HCT116 (cell line): ENCODE data around the gene SOCS1. TPM values are rescaled to one million over a fixed set of nuclear protein-coding genes. Genes with fewer than 3 reads are reported as not detected.

Experiments used
- ATAC-seq: fragments of 200-7000 bp; cut with Tn5 transposase; 2 replicates; pipeline ENCODE4 v1.9.1; 2020; ENCODE audit warnings: mild to moderate bottlenecking, moderate library complexity
- BruUV-seq: library from RNA; stranded (reverse); fragments of 400-500 nt; replicated peaks from 2 replicates; lab custom pipeline; 2021; lab: Mats Ljungman, UMichigan
- CTCF ChIA-PET: fragments of 300-600 bp; sonication (Branson Sonifier 250); formaldehyde crosslinking; loops from one replicate; lab custom pipeline; 2021; ENCODE audit warnings: antibody characterized with exemption; lab: Charles Lee
- POLR2A ChIA-PET: fragments of 300-600, 350-600 bp; sonication (Branson Sonifier 250); formaldehyde crosslinking; loops from one replicate; lab custom pipeline; 2021; ENCODE audit warnings: antibody characterized with exemption; lab: Charles Lee
- RAD21 ChIA-PET, 2 experiments: fragments of 300-600 bp; sonication (Branson Sonifier 250); formaldehyde crosslinking; loops; one replicate each; lab custom pipeline; 2023; ENCODE audit warnings: low total read pairs in 2 of 2; ENCODE audit not compliant: uncharacterized antibody in 2 of 2, unreplicated experiment in 2 of 2, low non-redundant PET in 1 of 2; lab: Charles Lee
- DNase-seq: peaks from one replicate; pipeline ENCODE4 v3.0.0-alpha.2; 2010; ENCODE audit warnings: low read depth, low spot score
- H2AFZ ChIP-seq: fragments of 200-600 bp; shearing (Covaris generic), sonication (generic); 2 replicates; pipeline ENCODE4 v1.6.1; 2017; ENCODE audit warnings: low read depth, mixed run types, mixed read lengths, antibody characterized with exemption, low read length; ENCODE audit not compliant: poor library complexity, severe bottlenecking
- H3K27ac ChIP-seq: 2 replicates; pipeline ENCODE4 v1.5.1; 2012; ENCODE audit warnings: low read depth, low read length
- H3K27me3 ChIP-seq: fragments of 200-600 bp; sonication (generic); 2 replicates; pipeline ENCODE4 v1.6.1; 2016; ENCODE audit warnings: mixed run types, low read length, mixed read lengths; ENCODE audit not compliant: insufficient read depth
- H3K36me3 ChIP-seq, 2 experiments: fragments of 200-500 bp in 1 of 2; fragments of 200-600 bp in 1 of 2; sonication (Bioruptor generic) in 1 of 2; sonication (generic) in 1 of 2; 2 replicates each; pipeline versions ENCODE4 v1.5.1 to v1.6.1; 2014 to 2016; ENCODE audit warnings: low read length in 2 of 2, inconsistent platforms in 1 of 2, mixed read lengths in 1 of 2, mixed run types in 1 of 2; ENCODE audit not compliant: insufficient read depth in 2 of 2, control insufficient read depth in 1 of 2
- H3K4me1 ChIP-seq, 2 experiments: fragments of 200-600 bp in 1 of 2; sonication (generic) in 1 of 2; 2 replicates each; pipeline versions ENCODE4 v1.5.1 to v1.6.1; 2012 to 2017; ENCODE audit warnings: low read length in 2 of 2, inconsistent platforms in 1 of 2, mild to moderate bottlenecking in 1 of 2, mixed read lengths in 1 of 2, mixed run types in 1 of 2, moderate library complexity in 1 of 2; ENCODE audit not compliant: insufficient read depth in 2 of 2, control insufficient read depth in 1 of 2
- H3K4me2 ChIP-seq: fragments of 200-600 bp; sonication (generic); 2 replicates; pipeline ENCODE4 v1.6.1; 2017; ENCODE audit warnings: mixed run types, low read length, mixed read lengths
- H3K4me3 ChIP-seq, 2 experiments: fragments of 200-600 bp in 1 of 2; sonication (generic) in 1 of 2; replicated peaks in 1 of 2; 2 replicates each; pipeline ENCODE4 v1.5.1; 2011 to 2016; ENCODE audit warnings: low read length in 2 of 2, control low read depth in 1 of 2, low read depth in 1 of 2, mild to moderate bottlenecking in 1 of 2, mixed read lengths in 1 of 2, mixed run types in 1 of 2
- H3K79me2 ChIP-seq: fragments of 200-600 bp; sonication (generic); 2 replicates; pipeline ENCODE4 v1.6.1; 2017; ENCODE audit warnings: mild to moderate bottlenecking, mixed run types, low read length, moderate library complexity, mixed read lengths; ENCODE audit not compliant: insufficient read depth
- H3K9ac ChIP-seq: fragments of 200-600 bp; sonication (generic); 2 replicates; pipeline ENCODE4 v1.6.1; 2016; ENCODE audit warnings: low read length, mixed read lengths
- H3K9me2 ChIP-seq: fragments of 200-600 bp; sonication (generic), shearing (Covaris generic); 2 replicates; pipeline ENCODE4 v1.6.1; 2017; ENCODE audit warnings: mixed run types, mild to moderate bottlenecking, moderate library complexity; ENCODE audit not compliant: insufficient read depth
- H3K9me3 ChIP-seq, 2 experiments: fragments of 200-500 bp in 1 of 2; fragments of 200-600 bp in 1 of 2; sonication (Bioruptor generic) in 1 of 2; sonication (generic) in 1 of 2; 2 replicates each; pipeline ENCODE4 v1.6.1; 2014 to 2017; ENCODE audit warnings: low read length in 2 of 2, mixed read lengths in 2 of 2, inconsistent platforms in 1 of 2, low read depth in 1 of 2, mild to moderate bottlenecking in 1 of 2, mixed run types in 1 of 2, moderate library complexity in 1 of 2; ENCODE audit not compliant: control insufficient read depth in 1 of 2, insufficient read depth in 1 of 2
- H4K20me1 ChIP-seq: fragments of 200-600 bp; sonication (generic), shearing (Covaris generic); 2 replicates; pipeline ENCODE4 v1.6.1; 2017; ENCODE audit warnings: mixed run types, mild to moderate bottlenecking, moderate library complexity; ENCODE audit not compliant: insufficient read depth
- EZH2 ChIP-seq: fragments of 200-600 bp; sonication (generic); IDR thresholded peaks from 2 replicates; pipeline ENCODE4 v1.6.1; 2017; ENCODE audit warnings: antibody characterized with exemption, mixed run types
- FOSL1 ChIP-seq: IDR thresholded peaks from 2 replicates; pipeline ENCODE4 v1.6.1; 2012; ENCODE audit warnings: low read depth
- REST ChIP-seq: IDR thresholded peaks from 2 replicates; pipeline ENCODE4 v1.6.1; 2012; ENCODE audit warnings: low read depth
- SP1 ChIP-seq: IDR thresholded peaks from 2 replicates; pipeline ENCODE4 v1.6.1; 2012; ENCODE audit warnings: low read depth
- ZBTB33 ChIP-seq: IDR thresholded peaks from 2 replicates; pipeline ENCODE4 v1.6.1; 2011; ENCODE audit warnings: mild to moderate bottlenecking, low read length, moderate library complexity; ENCODE audit not compliant: insufficient replicate concordance; ENCODE audit errors: extremely low read depth
- ZNF274 ChIP-seq: fragments of 200-500 bp; sonication (Bioruptor generic); IDR thresholded peaks from 2 replicates; pipeline ENCODE4 v1.6.1; 2014; ENCODE audit warnings: mild to moderate bottlenecking, low read depth, low read length, inconsistent platforms
- intact Hi-C: fragments of 100-400 bp; cut with micrococcal nuclease; formaldehyde crosslinking; loops from 2 replicates; pipeline ENCODE4 v1.10.0; 2022
- total RNA-seq: library from RNA; stranded (reverse); gene quantifications from one replicate; pipeline ENCODE4 v1.2.1, GENCODE V29; 2021; ENCODE audit not compliant: unreplicated experiment

The SOCS1 gene
- total RNA-seq, 1 experiment from 2014 or later: 4.9 TPM

- RAD21 ChIA-PET: no interaction called here
- no peaks in the 10 kb centered on the region for H3K79me2 ChIP-seq
- ATAC-seq (no peak), DNase-seq (no peak)
- no peak overlapping the region for H3K4me2 ChIP-seq
- TF ChIP-seq FOSL1 (no peak), ZNF274 (no peak), REST (no peak), ZBTB33 (no peak), SP1 (no peak), EZH2 (no peak)
- POLR2A ChIA-PET: no interaction called here
- H4K20me1 ChIP-seq: no peaks in the 10 kb centered on the region
- CTCF ChIA-PET: no interaction called here
- no peaks in the 10 kb centered on the region for H3K27me3 ChIP-seq
- peaks cover 4 to 5% of the 10 kb centered on the region in 2 experiments; a peak in 2 of 4 replicates for H3K4me1 ChIP-seq
- no peaks in the 10 kb centered on the region for H3K9me3 ChIP-seq
- H3K9me2 ChIP-seq: no peaks in the 10 kb centered on the region
- H3K36me3 ChIP-seq: no peaks in the 10 kb centered on the region
- no TSS peak for BruUV-seq
- H3K27ac ChIP-seq: no peak overlapping the region
- no peak overlapping the region for H3K4me3 ChIP-seq
- intact Hi-C loops: no loop called here
- H2AFZ ChIP-seq: no peak overlapping the region
- H3K9ac ChIP-seq: no peak overlapping the region
These were observed 22.9 kb downstream of the SOCS1 start for GRCh38 chr16:11232852-11233726.
